IMR-90 (cell line): ENCODE results near the gene DGKD. TPM values are rescaled to one million over a fixed set of nuclear protein-coding genes. Genes with fewer than 3 reads are reported as not detected.
A peak's percentile ranks its signal among the peaks of the same experiment; 100 is the strongest.

Experiments used
- ATAC-seq: fragments of 200-7000 bp; cut with Tn5 transposase; 2 replicates; pipeline ENCODE4 v1.9.1; 2020; ENCODE audit warnings: low read depth, mild to moderate bottlenecking, moderate library complexity
- BruUV-seq: library from RNA; stranded (reverse); fragments of 400-500 nt; replicated peaks from 2 replicates; lab custom pipeline; 2021; lab: Mats Ljungman, UMichigan
- CTCF ChIA-PET: fragments of 300-600 bp; formaldehyde crosslinking; extraction: SDS; loops from one replicate; lab custom pipeline; 2021; ENCODE audit warnings: antibody characterized with exemption; lab: Yijun Ruan, JAX
- POLR2A ChIA-PET: fragments of 300-600 bp; sonication (Branson Sonifier 250); formaldehyde crosslinking; loops from one replicate; lab custom pipeline; 2022; ENCODE audit warnings: antibody characterized with exemption; ENCODE audit not compliant: unreplicated experiment; lab: Charles Lee
- DNase-seq: peaks from one replicate; pipeline ENCODE4 v3.0.0; 2013
- H2AFZ ChIP-seq: replicated peaks from 2 replicates; pipeline ENCODE3; 2013; ENCODE audit warnings: low read length, mild to moderate bottlenecking; ENCODE audit not compliant: poor library complexity
- H2AK5ac ChIP-seq: 2 replicates; pipeline ENCODE4 v1.6.1; 2013; ENCODE audit warnings: low read depth, low read length, inconsistent platforms
- H2AK9ac ChIP-seq: replicated peaks from 2 replicates; pipeline ENCODE3; 2013; ENCODE audit warnings: mild to moderate bottlenecking, low read depth, low read length, moderate library complexity; ENCODE audit not compliant: poor library complexity
- H2BK120ac ChIP-seq: 2 replicates; pipeline ENCODE4 v1.6.1; 2013; ENCODE audit warnings: low read depth, low read length, inconsistent platforms
- H2BK15ac ChIP-seq: 3 replicates; pipeline ENCODE4 v1.6.1; 2013; ENCODE audit warnings: low read depth, low read length, inconsistent platforms
- H2BK20ac ChIP-seq: 2 replicates; pipeline ENCODE4 v1.6.1; 2013; ENCODE audit warnings: low read depth, mild to moderate bottlenecking, inconsistent platforms, low read length, moderate library complexity
- H2BK5ac ChIP-seq: 2 replicates; pipeline ENCODE4 v1.6.1; 2013; ENCODE audit warnings: mild to moderate bottlenecking, low read depth, low read length, inconsistent platforms; ENCODE audit not compliant: poor library complexity, severe bottlenecking
- H3K14ac ChIP-seq: replicated peaks from 2 replicates; pipeline ENCODE4 v1.6.1; 2013; ENCODE audit warnings: low read depth, low read length, inconsistent platforms
- H3K18ac ChIP-seq: 2 replicates; pipeline ENCODE4 v1.6.1; 2013; ENCODE audit warnings: low read depth, low read length, control low read depth
- H3K23ac ChIP-seq: 2 replicates; pipeline ENCODE4 v1.6.1; 2013; ENCODE audit warnings: low read depth, low read length, inconsistent platforms
- H3K27ac ChIP-seq: 2 replicates; pipeline ENCODE4 v1.5.1; 2013; ENCODE audit warnings: mild to moderate bottlenecking, control low read depth, low read length; ENCODE audit not compliant: insufficient read depth
- H3K27me3 ChIP-seq: 2 replicates; pipeline ENCODE4 v1.6.1; 2013; ENCODE audit warnings: low read length; ENCODE audit not compliant: control insufficient read depth, insufficient read depth
- H3K36me3 ChIP-seq: 2 replicates; pipeline ENCODE4 v1.6.1; 2013; ENCODE audit warnings: low read length, mixed read lengths; ENCODE audit not compliant: control insufficient read depth, insufficient read depth
- H3K4ac ChIP-seq: 2 replicates; pipeline ENCODE4 v1.6.1; 2013; ENCODE audit warnings: low read depth, low read length, inconsistent platforms
- H3K4me1 ChIP-seq: 2 replicates; pipeline ENCODE4 v1.6.1; 2013; ENCODE audit warnings: low read length, mixed read lengths; ENCODE audit not compliant: control insufficient read depth, insufficient read depth
- H3K4me2 ChIP-seq: 2 replicates; pipeline ENCODE4 v1.6.1; 2013; ENCODE audit warnings: low read depth, mild to moderate bottlenecking, control low read depth, low read length, moderate library complexity
- H3K4me3 ChIP-seq: 2 replicates; pipeline ENCODE4 v1.5.1; 2013; ENCODE audit warnings: low read depth, mild to moderate bottlenecking, control low read depth, low read length, moderate library complexity; ENCODE audit not compliant: insufficient read depth
- H3K56ac ChIP-seq: 2 replicates; pipeline ENCODE4 v1.6.1; 2013; ENCODE audit warnings: low read length, inconsistent platforms; ENCODE audit not compliant: insufficient read depth; ENCODE audit errors: extremely low read depth
- H3K79me1 ChIP-seq, 2 experiments: 2 replicates each; pipeline ENCODE4 v1.6.1; 2013; ENCODE audit warnings: low read length in 2 of 2, inconsistent platforms in 1 of 2, low read depth in 1 of 2
- H3K9ac ChIP-seq: 2 replicates; pipeline ENCODE4 v1.6.1; 2013; ENCODE audit warnings: low read depth, low read length, control low read depth
- H3K9me1 ChIP-seq: 2 replicates; pipeline ENCODE4 v1.6.1; 2013; ENCODE audit warnings: low read length, inconsistent platforms; ENCODE audit not compliant: insufficient read depth
- H3K9me3 ChIP-seq: 2 replicates; pipeline ENCODE4 v1.6.1; 2013; ENCODE audit warnings: low read length; ENCODE audit not compliant: control insufficient read depth, insufficient read depth
- H4K20me1 ChIP-seq: 2 replicates; pipeline ENCODE4 v1.6.1; 2013; ENCODE audit warnings: low read length, inconsistent platforms; ENCODE audit not compliant: insufficient read depth
- H4K5ac ChIP-seq: 2 replicates; pipeline ENCODE4 v1.6.1; 2013; ENCODE audit warnings: mild to moderate bottlenecking, low read depth, low read length, control low read depth
- H4K8ac ChIP-seq, 2 experiments: 2 replicates each; pipeline ENCODE4 v1.6.1; 2013; ENCODE audit warnings: low read depth in 2 of 2, low read length in 2 of 2, control low read depth in 1 of 2, inconsistent platforms in 1 of 2
- H4K91ac ChIP-seq: 2 replicates; pipeline ENCODE4 v1.6.1; 2013; ENCODE audit warnings: low read depth, low read length, inconsistent platforms; ENCODE audit not compliant: insufficient read depth
- CHD1 ChIP-seq: IDR thresholded peaks from 2 replicates; pipeline ENCODE4 v1.6.1; 2012; ENCODE audit warnings: low read depth, low read length, improper control_type of control experiment
- CTCF ChIP-seq: conservative IDR thresholded peaks from 2 replicates; pipeline ENCODE4 v1.5.1; 2012; ENCODE audit warnings: mild to moderate bottlenecking, low read depth, low read length, improper control_type of control experiment
- ELK1 ChIP-seq: fragments of 150-350 bp; IDR thresholded peaks from 2 replicates; pipeline ENCODE4 v1.6.1; 2016; ENCODE audit warnings: low read depth, mild to moderate bottlenecking, low read length, moderate library complexity, borderline replicate concordance
- FOS ChIP-seq: fragments of 150-350 bp; IDR thresholded peaks from 2 replicates; pipeline ENCODE4 v1.6.1; 2016; ENCODE audit warnings: low read depth, low read length
- MAFK ChIP-seq: IDR thresholded peaks from 2 replicates; pipeline ENCODE4 v1.6.1; 2012; ENCODE audit warnings: low read depth, low read length, improper control_type of control experiment
- NFE2L2 ChIP-seq: fragments of 150-350 bp; IDR thresholded peaks from 2 replicates; pipeline ENCODE4 v1.6.1; 2016; ENCODE audit warnings: low read depth, mild to moderate bottlenecking, low read length
- POLR2A ChIP-seq: IDR thresholded peaks from 2 replicates; pipeline ENCODE4 v1.6.1; 2012; ENCODE audit warnings: mild to moderate bottlenecking, low read depth, low read length
- RAD21 ChIP-seq: IDR thresholded peaks from 2 replicates; pipeline ENCODE4 v1.6.1; 2012; ENCODE audit warnings: low read length, improper control_type of control experiment
- SMC3 ChIP-seq: fragments of 150-350 bp; IDR thresholded peaks from 2 replicates; pipeline ENCODE4 v1.6.1; 2016; ENCODE audit warnings: low read depth, mild to moderate bottlenecking, antibody characterized with exemption, low read length, moderate library complexity
- USF2 ChIP-seq: fragments of 150-350 bp; IDR thresholded peaks from 2 replicates; pipeline ENCODE4 v1.6.1; 2017; ENCODE audit warnings: mild to moderate bottlenecking, antibody characterized with exemption, low read length, low read depth
- WGBS, 2 experiments: methylation state at CpG; one replicate each; pipeline versions ENCODE4 v1.1.5 to v1.1.7; 2013; ENCODE audit warnings: missing lambda C conversion rate in 2 of 2; ENCODE audit not compliant: insufficient read length in 1 of 2; ENCODE audit errors: extremely low coverage in 2 of 2; 5-methylcytosine and 5-hydroxymethylcytosine counted together
- dilution Hi-C: fragments of 300-500 bp; cut with HindIII; formaldehyde crosslinking; loops from one replicate; pipeline ENCODE4 v1.14.3; 2018; ENCODE audit warnings: low sequenced_read_pairs; ENCODE audit not compliant: unreplicated experiment
- in situ Hi-C: fragments of 300-500 bp; cut with MboI; formaldehyde crosslinking; loops from 3 replicates; pipeline ENCODE4 v1.14.3; 2019; ENCODE audit warnings: low sequenced_read_pairs, inconsistent platforms, mixed read lengths
- intact Hi-C: fragments of 100-400 bp; cut with micrococcal nuclease; formaldehyde crosslinking; loops from 2 replicates; pipeline ENCODE4 v1.10.0; 2022
- polyA plus RNA-seq, 3 experiments: library from polyadenylated mRNA; depleted of rRNA; stranded (reverse); fragments of >200 nt; gene quantifications; 2 replicates each; pipeline ENCODE4 v1.2.3, GENCODE V29; 2012; ENCODE audit warnings: low replicate concordance in 1 of 3
- total RNA-seq: library from RNA; depleted of rRNA; stranded (reverse); fragments of >200 nt; gene quantifications from 2 replicates; pipeline ENCODE4 v1.2.3, GENCODE V29; 2012

Gene DGKD
- total and polyA plus RNA-seq, 2 of the 4 experiments (the other 2 are of a cell fraction): 6.5 to 10.1 TPM

DNA sequence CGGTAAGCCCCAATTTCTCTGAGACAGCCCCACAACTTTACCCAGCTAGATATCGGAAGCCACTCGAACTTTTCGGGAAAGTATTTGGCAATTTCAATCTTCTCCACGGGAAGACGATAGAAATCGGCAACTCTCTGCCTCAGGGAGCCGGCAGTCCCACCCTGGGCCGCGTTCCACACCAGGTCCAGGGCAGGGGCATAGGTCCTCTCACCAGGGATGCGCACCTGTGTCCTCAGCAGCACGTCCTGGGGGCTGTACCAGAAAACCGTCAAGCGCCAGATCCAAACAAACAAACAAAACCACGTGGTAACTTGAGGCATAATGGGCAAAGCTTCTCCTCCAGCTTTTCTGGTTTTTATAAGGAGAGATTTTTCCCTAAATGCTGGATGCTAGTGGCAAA lies 131.4 kb downstream of the DGKD start:
- H2BK120ac ChIP-seq: peak overlapping the region; percentile 93
- H3K23ac ChIP-seq: no peak overlapping the region
- in situ Hi-C loops: no loop called here
- CTCF ChIA-PET: interaction anchor here (0.6 kb wide), 1 partner anchor 39 kb away, joined by 3 read pairs; no protein-coding TSS in a partner anchor
- H3K79me1 ChIP-seq: peaks cover 0 to 4% of the 10 kb centered on the region in 2 experiments; a peak in 1 of 4 replicates
- peak overlapping the region; percentile 93 for H3K4ac ChIP-seq
- 95% methylated on average over 3 of the region's 15 CpGs; no CpG with 5 or more reads in 1 of the 2 experiments for WGBS, 2 experiments
- no peak overlapping the region for H2AK9ac ChIP-seq
- no peak overlapping the region for H3K56ac ChIP-seq
- ATAC-seq: no peak
- DNase-seq: no peak
- POLR2A ChIA-PET: no interaction called here
- no peak overlapping the region for H3K4me3 ChIP-seq
- H3K4me1 ChIP-seq: peaks cover 20% of the 10 kb centered on the region
- H2AFZ ChIP-seq: no peak overlapping the region
- no peak overlapping the region for H3K27ac ChIP-seq
- H2AK5ac ChIP-seq: peak overlapping the region; percentile 88
- H3K18ac ChIP-seq: no peak overlapping the region
- peak overlapping the region; percentile 88 for H2BK20ac ChIP-seq
- TF ChIP-seq MAFK (no peak), USF2 (no peak), ELK1 (no peak), POLR2A (no peak), FOS (no peak), RAD21 (no peak), NFE2L2 (no peak), CTCF (no peak), SMC3 (no peak), CHD1 (no peak)
- BruUV-seq: no TSS peak
- peak overlapping the region; percentile 91 for H4K91ac ChIP-seq
- H3K9me3 ChIP-seq: no peaks in the 10 kb centered on the region
- dilution Hi-C loops: no loop called here
- intact Hi-C loops: no loop called here
- H4K8ac ChIP-seq: no peak overlapping the region; a peak in 1 of 4 replicates
- H4K20me1 ChIP-seq: no peaks in the 10 kb centered on the region; the same call in 1 of the 2 replicates
- peaks cover 17% of the 10 kb centered on the region for H3K36me3 ChIP-seq
- no peak overlapping the region for H3K4me2 ChIP-seq
- H3K9me1 ChIP-seq: peaks cover 18% of the 10 kb centered on the region
- H3K27me3 ChIP-seq: no peaks in the 10 kb centered on the region
- H4K5ac ChIP-seq: no peak overlapping the region
- peak overlapping the region; percentile 76; the same call in 1 of the 3 replicates for H2BK15ac ChIP-seq
- no peak overlapping the region for H3K9ac ChIP-seq
- no peak overlapping the region for H3K14ac ChIP-seq
- peak overlapping the region; percentile 10 for H2BK5ac ChIP-seq
